HCT116 (cell line): Measurements from ENCODE around the gene PRDM11. TPM values are rescaled to one million over a fixed set of nuclear protein-coding genes. Genes with fewer than 3 reads are reported as not detected.

ENCODE experiments used
- ATAC-seq: fragments of 200-7000 bp; cut with Tn5 transposase; 2 replicates; pipeline ENCODE4 v1.9.1; 2020; ENCODE audit warnings: mild to moderate bottlenecking, moderate library complexity
- BruUV-seq: library from RNA; stranded (reverse); fragments of 400-500 nt; replicated peaks from 2 replicates; lab custom pipeline; 2021; lab: Mats Ljungman, UMichigan
- CTCF ChIA-PET: fragments of 300-600 bp; sonication (Branson Sonifier 250); formaldehyde crosslinking; loops from one replicate; lab custom pipeline; 2021; ENCODE audit warnings: antibody characterized with exemption; lab: Charles Lee
- POLR2A ChIA-PET: fragments of 300-600, 350-600 bp; sonication (Branson Sonifier 250); formaldehyde crosslinking; loops from one replicate; lab custom pipeline; 2021; ENCODE audit warnings: antibody characterized with exemption; lab: Charles Lee
- RAD21 ChIA-PET, 2 experiments: fragments of 300-600 bp; sonication (Branson Sonifier 250); formaldehyde crosslinking; loops; one replicate each; lab custom pipeline; 2023; ENCODE audit warnings: low total read pairs in 2 of 2; ENCODE audit not compliant: uncharacterized antibody in 2 of 2, unreplicated experiment in 2 of 2, low non-redundant PET in 1 of 2; lab: Charles Lee
- DNase-seq: peaks from one replicate; pipeline ENCODE4 v3.0.0-alpha.2; 2010; ENCODE audit warnings: low read depth, low spot score
- H2AFZ ChIP-seq: fragments of 200-600 bp; shearing (Covaris generic), sonication (generic); 2 replicates; pipeline ENCODE4 v1.6.1; 2017; ENCODE audit warnings: low read depth, mixed run types, mixed read lengths, antibody characterized with exemption, low read length; ENCODE audit not compliant: poor library complexity, severe bottlenecking
- H3K27ac ChIP-seq: 2 replicates; pipeline ENCODE4 v1.5.1; 2012; ENCODE audit warnings: low read depth, low read length
- H3K27me3 ChIP-seq: fragments of 200-600 bp; sonication (generic); 2 replicates; pipeline ENCODE4 v1.6.1; 2016; ENCODE audit warnings: mixed run types, low read length, mixed read lengths; ENCODE audit not compliant: insufficient read depth
- H3K36me3 ChIP-seq, 2 experiments: fragments of 200-500 bp in 1 of 2; fragments of 200-600 bp in 1 of 2; sonication (Bioruptor generic) in 1 of 2; sonication (generic) in 1 of 2; 2 replicates each; pipeline versions ENCODE4 v1.5.1 to v1.6.1; 2014 to 2016; ENCODE audit warnings: low read length in 2 of 2, inconsistent platforms in 1 of 2, mixed read lengths in 1 of 2, mixed run types in 1 of 2; ENCODE audit not compliant: insufficient read depth in 2 of 2, control insufficient read depth in 1 of 2
- H3K4me1 ChIP-seq, 2 experiments: fragments of 200-600 bp in 1 of 2; sonication (generic) in 1 of 2; 2 replicates each; pipeline versions ENCODE4 v1.5.1 to v1.6.1; 2012 to 2017; ENCODE audit warnings: low read length in 2 of 2, inconsistent platforms in 1 of 2, mild to moderate bottlenecking in 1 of 2, mixed read lengths in 1 of 2, mixed run types in 1 of 2, moderate library complexity in 1 of 2; ENCODE audit not compliant: insufficient read depth in 2 of 2, control insufficient read depth in 1 of 2
- H3K4me2 ChIP-seq: fragments of 200-600 bp; sonication (generic); 2 replicates; pipeline ENCODE4 v1.6.1; 2017; ENCODE audit warnings: mixed run types, low read length, mixed read lengths
- H3K4me3 ChIP-seq, 2 experiments: fragments of 200-600 bp in 1 of 2; sonication (generic) in 1 of 2; replicated peaks in 1 of 2; 2 replicates each; pipeline ENCODE4 v1.5.1; 2011 to 2016; ENCODE audit warnings: low read length in 2 of 2, control low read depth in 1 of 2, low read depth in 1 of 2, mild to moderate bottlenecking in 1 of 2, mixed read lengths in 1 of 2, mixed run types in 1 of 2
- H3K79me2 ChIP-seq: fragments of 200-600 bp; sonication (generic); 2 replicates; pipeline ENCODE4 v1.6.1; 2017; ENCODE audit warnings: mild to moderate bottlenecking, mixed run types, low read length, moderate library complexity, mixed read lengths; ENCODE audit not compliant: insufficient read depth
- H3K9ac ChIP-seq: fragments of 200-600 bp; sonication (generic); 2 replicates; pipeline ENCODE4 v1.6.1; 2016; ENCODE audit warnings: low read length, mixed read lengths
- H3K9me2 ChIP-seq: fragments of 200-600 bp; sonication (generic), shearing (Covaris generic); 2 replicates; pipeline ENCODE4 v1.6.1; 2017; ENCODE audit warnings: mixed run types, mild to moderate bottlenecking, moderate library complexity; ENCODE audit not compliant: insufficient read depth
- H3K9me3 ChIP-seq, 2 experiments: fragments of 200-500 bp in 1 of 2; fragments of 200-600 bp in 1 of 2; sonication (Bioruptor generic) in 1 of 2; sonication (generic) in 1 of 2; 2 replicates each; pipeline ENCODE4 v1.6.1; 2014 to 2017; ENCODE audit warnings: low read length in 2 of 2, mixed read lengths in 2 of 2, inconsistent platforms in 1 of 2, low read depth in 1 of 2, mild to moderate bottlenecking in 1 of 2, mixed run types in 1 of 2, moderate library complexity in 1 of 2; ENCODE audit not compliant: control insufficient read depth in 1 of 2, insufficient read depth in 1 of 2
- H4K20me1 ChIP-seq: fragments of 200-600 bp; sonication (generic), shearing (Covaris generic); 2 replicates; pipeline ENCODE4 v1.6.1; 2017; ENCODE audit warnings: mixed run types, mild to moderate bottlenecking, moderate library complexity; ENCODE audit not compliant: insufficient read depth
- CEBPB ChIP-seq: IDR thresholded peaks from 2 replicates; pipeline ENCODE4 v1.6.1; 2012; ENCODE audit warnings: low read depth
- EGR1 ChIP-seq: IDR thresholded peaks from 2 replicates; pipeline ENCODE4 v1.6.1; 2012; ENCODE audit warnings: low read depth
- ELF1 ChIP-seq: IDR thresholded peaks from 2 replicates; pipeline ENCODE4 v1.6.1; 2012; ENCODE audit warnings: low read depth, borderline replicate concordance
- EZH2phosphoT487 ChIP-seq: fragments of 200-600 bp; IDR thresholded peaks from 2 replicates; pipeline ENCODE4 v1.6.1; 2018; ENCODE audit warnings: antibody characterized with exemption, borderline replicate concordance
- FOSL1 ChIP-seq: IDR thresholded peaks from 2 replicates; pipeline ENCODE4 v1.6.1; 2012; ENCODE audit warnings: low read depth
- JUND ChIP-seq: IDR thresholded peaks from 2 replicates; pipeline ENCODE4 v1.6.1; 2012
- MAX ChIP-seq: IDR thresholded peaks from 2 replicates; pipeline ENCODE4 v1.6.1; 2012
- POLR2A ChIP-seq: IDR thresholded peaks from 2 replicates; pipeline ENCODE4 v1.7.0; 2011; ENCODE audit warnings: borderline replicate concordance; ENCODE audit not compliant: insufficient read depth, insufficient read length; ENCODE audit errors: extremely low read depth
- POLR2AphosphoS5 ChIP-seq: IDR thresholded peaks from 2 replicates; pipeline ENCODE4 v1.6.1; 2011; ENCODE audit warnings: mild to moderate bottlenecking, low read depth, low read length, moderate library complexity
- RAD21 ChIP-seq: IDR thresholded peaks from 2 replicates; pipeline ENCODE4 v1.6.1; 2012; ENCODE audit warnings: low read depth, mild to moderate bottlenecking
- SIN3A ChIP-seq: IDR thresholded peaks from 2 replicates; pipeline ENCODE4 v1.6.1; 2012; ENCODE audit warnings: low read depth
- SP1 ChIP-seq: IDR thresholded peaks from 2 replicates; pipeline ENCODE4 v1.6.1; 2012; ENCODE audit warnings: low read depth
- SRF ChIP-seq: IDR thresholded peaks from 2 replicates; pipeline ENCODE4 v1.6.1; 2012; ENCODE audit warnings: low read depth
- TCF7L2 ChIP-seq: IDR thresholded peaks from 2 replicates; pipeline ENCODE4 v1.7.0; 2011; ENCODE audit warnings: borderline replicate concordance, inconsistent platforms; ENCODE audit not compliant: insufficient read depth, insufficient read length; ENCODE audit errors: extremely low read depth
- ZFX ChIP-seq: fragments of 450-650 bp; IDR thresholded peaks from 2 replicates; pipeline ENCODE4 v1.6.1; 2017
- ZNF274 ChIP-seq: fragments of 200-500 bp; sonication (Bioruptor generic); IDR thresholded peaks from 2 replicates; pipeline ENCODE4 v1.6.1; 2014; ENCODE audit warnings: mild to moderate bottlenecking, low read depth, low read length, inconsistent platforms
- intact Hi-C: fragments of 100-400 bp; cut with micrococcal nuclease; formaldehyde crosslinking; loops from 2 replicates; pipeline ENCODE4 v1.10.0; 2022
- total RNA-seq: library from RNA; stranded (reverse); gene quantifications from one replicate; pipeline ENCODE4 v1.2.1, GENCODE V29; 2021; ENCODE audit not compliant: unreplicated experiment
- TF ChIP-seq, protein P1 (sequence below): IDR thresholded peaks from 2 replicates; pipeline ENCODE4 v1.6.1; 2011; ENCODE audit warnings: mild to moderate bottlenecking, low read length, moderate library complexity; ENCODE audit not compliant: insufficient replicate concordance; ENCODE audit errors: extremely low read depth
- TF ChIP-seq, protein P2 (sequence below): IDR thresholded peaks from 2 replicates; pipeline ENCODE4 v1.6.1; 2012; ENCODE audit warnings: low read depth
- TF ChIP-seq, protein P3 (sequence below), 3 experiments: fragments of 200-600 bp in 1 of 3; sonication (generic) in 1 of 3; IDR thresholded peaks in 2 of 3; conservative IDR thresholded peaks in 1 of 3; 2 replicates each; pipeline ENCODE4 v1.5.1; 2012 to 2017; ENCODE audit warnings: low read depth in 2 of 3, low read length in 2 of 3, antibody characterized with exemption in 1 of 3, borderline replicate concordance in 1 of 3, control low read depth in 1 of 3, mild to moderate bottlenecking in 1 of 3, mixed read lengths in 1 of 3, mixed run types in 1 of 3, moderate library complexity in 1 of 3; ENCODE audit not compliant: insufficient read depth in 1 of 3

PRDM11 gene
- total RNA-seq, 1 experiment from 2014 or later, result 9.3 TPM

DNA sequence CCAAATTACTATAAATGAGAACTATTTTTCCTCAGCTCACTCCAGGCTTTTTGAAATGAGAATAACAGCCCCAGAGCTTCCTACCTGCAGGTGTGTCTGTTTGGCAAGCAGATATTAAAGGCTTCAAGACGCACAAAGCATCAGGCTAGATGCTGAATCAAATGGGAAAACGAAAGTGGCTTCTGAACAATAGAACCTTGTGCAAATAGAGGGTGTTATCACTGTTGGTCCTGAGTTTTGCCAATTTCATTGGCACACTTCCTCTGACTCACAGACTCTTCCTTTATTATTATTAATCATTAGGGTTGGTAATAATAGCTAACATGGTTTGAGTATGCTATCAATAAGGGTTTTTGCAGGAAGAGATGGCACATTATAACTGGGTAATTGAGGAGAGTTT, 126.3 kb downstream of the PRDM11 start (continued):
- TF ChIP-seq EZH2phosphoT487, result no peak

DNA sequence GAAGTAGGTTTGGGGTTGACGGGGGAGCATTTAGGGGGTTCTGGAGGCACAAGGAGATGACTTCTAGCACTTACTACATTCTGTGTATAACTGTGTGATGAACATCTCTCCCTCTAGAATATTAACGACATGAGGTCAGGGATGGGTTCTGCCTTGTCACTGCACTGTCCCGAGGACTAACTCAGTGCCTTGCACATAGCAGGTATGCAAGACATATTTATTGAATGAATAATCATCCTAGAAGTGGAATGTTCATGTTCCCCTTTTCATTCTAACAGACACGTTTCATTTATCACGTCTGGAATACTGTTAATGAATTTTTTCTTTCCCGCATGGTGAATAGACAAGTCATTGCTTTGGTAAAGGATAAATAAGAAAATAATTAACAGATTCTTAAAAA, 127.1 kb downstream of the PRDM11 start:
- ChIA-PET CTCF (interaction anchor here (1.5 kb wide), 1 partner anchor 21 kb away, joined by 3 read pairs; no protein-coding TSS in a partner anchor), RAD21 (no interaction called here), POLR2A (no interaction called here)
- no peak overlapping the region for H3K27ac ChIP-seq
- no peak for DNase-seq
- H3K79me2 ChIP-seq, result no peaks in the 10 kb centered on the region
- ATAC-seq, result no peak
- H3K9me3 ChIP-seq, result no peaks in the 10 kb centered on the region
- no peaks in the 10 kb centered on the region for H3K9me2 ChIP-seq
- intact Hi-C loops, result no loop called here
- no peak overlapping the region for H3K4me2 ChIP-seq
- H3K36me3 ChIP-seq, result no peaks in the 10 kb centered on the region
- H2AFZ ChIP-seq, result no peak overlapping the region
- TF ChIP-seq FOSL1 (no peak), TCF7L2 (no peak), SP1 (no peak), JUND (no peak), SRF (no peak), SIN3A (no peak), POLR2A (no peak), ELF1 (no peak), ZFX (no peak), RAD21 (no peak), ZNF274 (no peak), POLR2AphosphoS5 (no peak), EGR1 (no peak), CEBPB (no peak), MAX (no peak)
- TF ChIP-seq, protein P1, sequence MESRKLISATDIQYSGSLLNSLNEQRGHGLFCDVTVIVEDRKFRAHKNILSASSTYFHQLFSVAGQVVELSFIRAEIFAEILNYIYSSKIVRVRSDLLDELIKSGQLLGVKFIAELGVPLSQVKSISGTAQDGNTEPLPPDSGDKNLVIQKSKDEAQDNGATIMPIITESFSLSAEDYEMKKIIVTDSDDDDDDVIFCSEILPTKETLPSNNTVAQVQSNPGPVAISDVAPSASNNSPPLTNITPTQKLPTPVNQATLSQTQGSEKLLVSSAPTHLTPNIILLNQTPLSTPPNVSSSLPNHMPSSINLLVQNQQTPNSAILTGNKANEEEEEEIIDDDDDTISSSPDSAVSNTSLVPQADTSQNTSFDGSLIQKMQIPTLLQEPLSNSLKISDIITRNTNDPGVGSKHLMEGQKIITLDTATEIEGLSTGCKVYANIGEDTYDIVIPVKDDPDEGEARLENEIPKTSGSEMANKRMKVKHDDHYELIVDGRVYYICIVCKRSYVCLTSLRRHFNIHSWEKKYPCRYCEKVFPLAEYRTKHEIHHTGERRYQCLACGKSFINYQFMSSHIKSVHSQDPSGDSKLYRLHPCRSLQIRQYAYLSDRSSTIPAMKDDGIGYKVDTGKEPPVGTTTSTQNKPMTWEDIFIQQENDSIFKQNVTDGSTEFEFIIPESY, result no peak
- TF ChIP-seq, protein P2, sequence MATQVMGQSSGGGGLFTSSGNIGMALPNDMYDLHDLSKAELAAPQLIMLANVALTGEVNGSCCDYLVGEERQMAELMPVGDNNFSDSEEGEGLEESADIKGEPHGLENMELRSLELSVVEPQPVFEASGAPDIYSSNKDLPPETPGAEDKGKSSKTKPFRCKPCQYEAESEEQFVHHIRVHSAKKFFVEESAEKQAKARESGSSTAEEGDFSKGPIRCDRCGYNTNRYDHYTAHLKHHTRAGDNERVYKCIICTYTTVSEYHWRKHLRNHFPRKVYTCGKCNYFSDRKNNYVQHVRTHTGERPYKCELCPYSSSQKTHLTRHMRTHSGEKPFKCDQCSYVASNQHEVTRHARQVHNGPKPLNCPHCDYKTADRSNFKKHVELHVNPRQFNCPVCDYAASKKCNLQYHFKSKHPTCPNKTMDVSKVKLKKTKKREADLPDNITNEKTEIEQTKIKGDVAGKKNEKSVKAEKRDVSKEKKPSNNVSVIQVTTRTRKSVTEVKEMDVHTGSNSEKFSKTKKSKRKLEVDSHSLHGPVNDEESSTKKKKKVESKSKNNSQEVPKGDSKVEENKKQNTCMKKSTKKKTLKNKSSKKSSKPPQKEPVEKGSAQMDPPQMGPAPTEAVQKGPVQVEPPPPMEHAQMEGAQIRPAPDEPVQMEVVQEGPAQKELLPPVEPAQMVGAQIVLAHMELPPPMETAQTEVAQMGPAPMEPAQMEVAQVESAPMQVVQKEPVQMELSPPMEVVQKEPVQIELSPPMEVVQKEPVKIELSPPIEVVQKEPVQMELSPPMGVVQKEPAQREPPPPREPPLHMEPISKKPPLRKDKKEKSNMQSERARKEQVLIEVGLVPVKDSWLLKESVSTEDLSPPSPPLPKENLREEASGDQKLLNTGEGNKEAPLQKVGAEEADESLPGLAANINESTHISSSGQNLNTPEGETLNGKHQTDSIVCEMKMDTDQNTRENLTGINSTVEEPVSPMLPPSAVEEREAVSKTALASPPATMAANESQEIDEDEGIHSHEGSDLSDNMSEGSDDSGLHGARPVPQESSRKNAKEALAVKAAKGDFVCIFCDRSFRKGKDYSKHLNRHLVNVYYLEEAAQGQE, result no peak
- TF ChIP-seq, protein P3, sequence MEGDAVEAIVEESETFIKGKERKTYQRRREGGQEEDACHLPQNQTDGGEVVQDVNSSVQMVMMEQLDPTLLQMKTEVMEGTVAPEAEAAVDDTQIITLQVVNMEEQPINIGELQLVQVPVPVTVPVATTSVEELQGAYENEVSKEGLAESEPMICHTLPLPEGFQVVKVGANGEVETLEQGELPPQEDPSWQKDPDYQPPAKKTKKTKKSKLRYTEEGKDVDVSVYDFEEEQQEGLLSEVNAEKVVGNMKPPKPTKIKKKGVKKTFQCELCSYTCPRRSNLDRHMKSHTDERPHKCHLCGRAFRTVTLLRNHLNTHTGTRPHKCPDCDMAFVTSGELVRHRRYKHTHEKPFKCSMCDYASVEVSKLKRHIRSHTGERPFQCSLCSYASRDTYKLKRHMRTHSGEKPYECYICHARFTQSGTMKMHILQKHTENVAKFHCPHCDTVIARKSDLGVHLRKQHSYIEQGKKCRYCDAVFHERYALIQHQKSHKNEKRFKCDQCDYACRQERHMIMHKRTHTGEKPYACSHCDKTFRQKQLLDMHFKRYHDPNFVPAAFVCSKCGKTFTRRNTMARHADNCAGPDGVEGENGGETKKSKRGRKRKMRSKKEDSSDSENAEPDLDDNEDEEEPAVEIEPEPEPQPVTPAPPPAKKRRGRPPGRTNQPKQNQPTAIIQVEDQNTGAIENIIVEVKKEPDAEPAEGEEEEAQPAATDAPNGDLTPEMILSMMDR (IDR thresholded peaks at IDR 0.05 in 2 of 3, conservative IDR thresholded peaks at IDR 0.05 in 1 of 3; ENCODE audit: borderline replicate concordance in 1 of 3, insufficient read depth in 1 of 3, low read depth in 2 of 3, low read length in 2 of 3), result no peak
- no TSS peak for BruUV-seq
- no peak overlapping the region for H3K9ac ChIP-seq
- H3K4me1 ChIP-seq, result peaks cover 0 to 3% of the 10 kb centered on the region in 2 experiments; a peak in 1 of 4 replicates
- no peak overlapping the region for H3K4me3 ChIP-seq
- H3K27me3 ChIP-seq, result peaks cover 13% of the 10 kb centered on the region; the same call in 1 of the 2 replicates
- no peaks in the 10 kb centered on the region for H4K20me1 ChIP-seq
